GM13976 (cell line): ENCODE data around the gene MCCD1.
"Not testable (repeated sequence)": the region's sequence is repeated elsewhere in the genome, so short reads cannot be mapped to it uniquely, and the experiment has no call there.

Experiments
- DNase-seq: peaks from one replicate; pipeline ENCODE4 v3.0.0; 2012; ENCODE audit warnings: low spot score
- in situ Hi-C: fragments of 300-500 bp; cut with MboI; formaldehyde crosslinking; loops from one replicate; pipeline ENCODE4 v1.12.0; 2022; ENCODE audit warnings: low sequenced_read_pairs, mixed read lengths, inconsistent platforms; ENCODE audit not compliant: unreplicated experiment
- TF ChIP-seq, protein P1 (sequence below): IDR thresholded peaks from 2 replicates; pipeline ENCODE4 v1.5.1; 2012; ENCODE audit warnings: borderline replicate concordance, mild to moderate bottlenecking; ENCODE audit not compliant: insufficient read depth; ENCODE audit errors: extremely low read depth, missing control alignments, control extremely low read depth

MCCD1 gene

DNA sequence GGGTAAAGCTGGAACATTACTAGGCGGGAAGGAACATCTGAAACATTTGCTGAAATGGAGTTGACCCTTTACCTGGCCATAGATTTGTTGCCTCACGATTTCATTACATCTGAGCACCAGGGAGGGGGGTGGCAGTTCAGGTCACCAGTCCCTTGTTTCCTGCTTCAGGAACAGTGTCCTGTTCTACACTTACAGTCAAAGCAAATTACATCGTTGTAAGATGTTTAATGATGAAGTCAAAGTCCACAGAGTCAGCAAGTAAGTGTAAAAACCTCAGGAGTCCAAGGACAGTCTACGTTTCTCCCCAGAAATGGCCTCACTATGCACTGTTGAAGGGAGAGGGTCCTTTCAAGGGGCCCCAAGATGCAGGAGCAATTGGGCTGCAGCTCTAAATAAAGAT is 39.7 kb upstream of the MCCD1 start:
- no peak for DNase-seq

GRCh38 chr6:31490115-31490873 is 38.5 kb upstream of the MCCD1 start:
- in situ Hi-C loops, result loop anchor here (10.0 kb wide), 1 partner anchor 105 kb away; the partner anchor contains the start of gene NCR3
- DNase-seq, result no peak
- TF ChIP-seq, protein P1, sequence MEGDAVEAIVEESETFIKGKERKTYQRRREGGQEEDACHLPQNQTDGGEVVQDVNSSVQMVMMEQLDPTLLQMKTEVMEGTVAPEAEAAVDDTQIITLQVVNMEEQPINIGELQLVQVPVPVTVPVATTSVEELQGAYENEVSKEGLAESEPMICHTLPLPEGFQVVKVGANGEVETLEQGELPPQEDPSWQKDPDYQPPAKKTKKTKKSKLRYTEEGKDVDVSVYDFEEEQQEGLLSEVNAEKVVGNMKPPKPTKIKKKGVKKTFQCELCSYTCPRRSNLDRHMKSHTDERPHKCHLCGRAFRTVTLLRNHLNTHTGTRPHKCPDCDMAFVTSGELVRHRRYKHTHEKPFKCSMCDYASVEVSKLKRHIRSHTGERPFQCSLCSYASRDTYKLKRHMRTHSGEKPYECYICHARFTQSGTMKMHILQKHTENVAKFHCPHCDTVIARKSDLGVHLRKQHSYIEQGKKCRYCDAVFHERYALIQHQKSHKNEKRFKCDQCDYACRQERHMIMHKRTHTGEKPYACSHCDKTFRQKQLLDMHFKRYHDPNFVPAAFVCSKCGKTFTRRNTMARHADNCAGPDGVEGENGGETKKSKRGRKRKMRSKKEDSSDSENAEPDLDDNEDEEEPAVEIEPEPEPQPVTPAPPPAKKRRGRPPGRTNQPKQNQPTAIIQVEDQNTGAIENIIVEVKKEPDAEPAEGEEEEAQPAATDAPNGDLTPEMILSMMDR, result no peak

More for the DNA sequence above, 39.7 kb upstream of the MCCD1 start:
- in situ Hi-C loops, result no loop called here
- TF ChIP-seq, protein P1, result no peak

DNA sequence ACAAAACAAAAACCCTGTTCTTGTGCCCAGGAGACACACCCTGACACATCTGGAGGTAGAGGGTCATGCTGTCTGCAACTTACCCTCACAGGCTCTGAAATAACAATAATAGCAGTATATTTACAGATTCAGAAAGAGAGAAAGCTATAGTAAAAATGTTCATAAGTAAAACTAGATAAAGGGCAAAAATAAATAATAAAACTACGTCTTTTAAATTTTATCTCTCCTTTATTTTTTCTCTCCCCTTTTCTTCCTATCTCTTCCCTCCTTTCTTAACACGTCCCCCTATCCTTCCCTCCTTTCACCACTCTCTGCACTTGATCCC is 35.2 kb upstream of the MCCD1 start:
- in situ Hi-C loops, result loop anchor here (10.0 kb wide), 1 partner anchor 101 kb away; the partner anchor contains the start of gene NCR3
- not testable (repeated sequence) for DNase-seq

GRCh38 chr6:31493875-31494694 is 34.7 kb upstream of the MCCD1 start:
- peak; percentile 77 for DNase-seq
- in situ Hi-C loops, result loop anchor here (10.0 kb wide), 1 partner anchor 101 kb away; the partner anchor contains the start of gene NCR3
- TF ChIP-seq, protein P1, result peak; percentile 85

DNA sequence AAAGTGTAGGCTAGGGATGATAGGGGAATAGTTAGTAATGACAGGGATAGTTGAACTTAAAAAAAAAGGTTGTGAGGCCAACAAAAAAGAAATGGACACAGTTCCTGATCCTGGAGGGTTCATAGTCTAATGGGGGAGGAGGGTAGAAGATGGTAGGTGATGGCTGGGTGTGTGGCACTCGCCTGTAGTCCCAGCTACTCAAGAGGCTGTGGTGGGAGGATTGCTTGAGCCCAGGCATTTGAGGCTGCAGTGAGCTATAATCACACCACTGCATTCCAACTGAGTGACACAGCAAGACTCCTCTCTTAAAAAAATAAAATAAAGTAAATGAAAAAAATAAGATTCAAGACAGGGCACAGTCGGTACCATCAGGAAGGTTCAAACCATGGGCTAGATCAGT is 33.2 kb upstream of the MCCD1 start:
- no peak for DNase-seq
- in situ Hi-C loops, result loop anchor here (10.0 kb wide), 1 partner anchor 99 kb away; the partner anchor contains the start of gene NCR3

GRCh38 chr6:31496826-31497225 is 31.9 kb upstream of the MCCD1 start:
- in situ Hi-C loops, result loop anchor here (10.0 kb wide), 1 partner anchor 98 kb away; the partner anchor contains the start of gene NCR3
- DNase-seq, result not testable (repeated sequence)

More for the DNA sequence above, 33.2 kb upstream of the MCCD1 start:
- TF ChIP-seq, protein P1, result no peak

DNA sequence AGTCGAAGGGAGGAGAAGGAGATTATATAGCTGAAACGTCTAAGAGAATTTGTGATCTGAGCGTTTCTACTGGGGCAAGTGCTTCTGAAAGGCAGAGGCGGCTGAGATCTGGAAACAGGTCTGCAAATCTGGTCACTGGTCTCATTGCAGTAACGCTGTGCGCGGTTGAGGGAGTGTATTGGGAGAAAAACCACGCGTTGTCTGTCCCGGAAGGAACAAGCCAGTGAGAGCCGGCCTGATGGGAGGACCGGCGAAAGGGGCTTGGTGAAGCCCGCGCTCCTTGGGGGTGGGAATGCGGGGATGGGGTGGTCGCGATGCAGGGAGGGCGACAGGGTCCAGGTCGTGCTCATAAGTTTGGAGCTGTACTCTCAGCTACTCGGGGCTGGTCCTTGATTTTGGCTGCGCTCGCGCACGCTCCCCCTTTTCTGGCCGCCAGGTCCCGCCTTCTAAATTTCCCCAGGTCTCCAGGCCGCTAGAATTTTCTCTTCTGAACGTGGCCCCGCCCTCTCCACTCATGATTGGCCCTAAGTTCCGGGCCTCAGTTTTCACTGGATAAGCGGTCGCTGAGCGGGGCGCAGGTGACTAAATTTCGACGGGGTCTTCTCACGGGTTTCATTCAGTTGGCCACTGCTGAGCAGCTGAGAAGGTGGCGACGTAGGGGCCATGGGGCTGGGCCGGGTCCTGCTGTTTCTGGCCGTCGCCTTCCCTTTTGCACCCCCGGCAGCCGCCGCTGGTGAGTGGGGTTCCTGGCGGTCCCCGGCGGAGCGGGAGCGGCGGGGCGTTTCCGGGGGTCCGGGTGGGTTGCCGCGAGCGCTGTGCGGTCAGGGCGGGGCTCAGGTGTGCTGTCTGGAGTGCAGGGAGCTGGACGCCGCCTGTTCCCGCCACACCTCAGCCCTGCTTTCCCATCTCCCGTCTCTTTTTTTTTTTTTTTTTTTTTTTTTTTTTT is 31.0 kb upstream of the MCCD1 start, which contains the start of gene MICB:
TSS of gene MICB (plus strand) at position 615 of the 946 bp plus-strand sequence. CDS start at position 664, 49 bp downstream.
- peak; percentile 89 for DNase-seq
- TF ChIP-seq, protein P1, result no peak
- in situ Hi-C loops, result loop anchor here (10.0 kb wide), 1 partner anchor 97 kb away; the partner anchor contains the start of gene NCR3
